A549 (cell line): Measurements from ENCODE around the gene PEPD. TPM values are rescaled to one million over a fixed set of nuclear protein-coding genes. Genes with fewer than 3 reads are reported as not detected.

Source experiments
- ATAC-seq, 2 experiments: fragments of 200-7000 bp in 1 of 2; fragments of >200 bp in 1 of 2; cut with Nextera tagmentation in 1 of 2; cut with Tn5 transposase in 1 of 2; 3 replicates each; pipeline versions ENCODE4 v1.8.0 to v1.9.1; 2018 to 2020; ENCODE audit warnings: mild to moderate bottlenecking in 1 of 2, moderate library complexity in 1 of 2
- CTCF ChIA-PET: fragments of 300-600 bp; sonication (Branson Sonifier 250); formaldehyde crosslinking; extraction: SDS; loops from one replicate; lab custom pipeline; 2021; ENCODE audit warnings: antibody characterized with exemption, inconsistent platforms; lab: Yijun Ruan, JAX
- POLR2A ChIA-PET: fragments of 350-600 bp; formaldehyde crosslinking; extraction: SDS; loops from one replicate; lab custom pipeline; 2021; ENCODE audit warnings: antibody characterized with exemption, inconsistent platforms; lab: Yijun Ruan, JAX
- DNase-seq, 2 experiments: peaks; one replicate each; pipeline versions ENCODE4 v3.0.0 to v3.0.0-alpha.2; 2011 to 2016; ENCODE audit warnings: low read depth in 1 of 2, low spot score in 1 of 2
- FAIRE-seq: peaks from 2 replicates; lab custom pipeline; 2011; peaks lifted over from hg19 to GRCh38; lab: Jason Lieb, UNC
- H3K27ac ChIP-seq, 2 experiments: fragments of >200 bp; sonication (Bioruptor Twin); formaldehyde crosslinking; 3 replicates each; pipeline ENCODE4 v1.5.1; 2016 to 2017
- H3K4me1 ChIP-seq: fragments of >200 bp; sonication (Bioruptor Twin); formaldehyde crosslinking; 3 replicates; pipeline ENCODE4 v1.6.1; 2016
- H3K4me2 ChIP-seq: fragments of >200 bp; sonication (Bioruptor Twin); formaldehyde crosslinking; 3 replicates; pipeline ENCODE4 v1.6.1; 2016
- H3K4me3 ChIP-seq: fragments of >200 bp; sonication (Bioruptor Twin); formaldehyde crosslinking; 3 replicates; pipeline ENCODE4 v1.5.1; 2016
- H3K9me3 ChIP-seq: fragments of >200 bp; sonication (Bioruptor Twin); formaldehyde crosslinking; 3 replicates; pipeline ENCODE4 v1.6.1; 2016
- BCL3 ChIP-seq: fragments of >200 bp; sonication (Bioruptor Twin); formaldehyde crosslinking; IDR thresholded peaks from 3 replicates; pipeline ENCODE4 v1.6.1; 2016
- EP300 ChIP-seq, 2 experiments: fragments of >200 bp; sonication (Bioruptor Twin); formaldehyde crosslinking; IDR thresholded peaks; 2 replicates in 1 of 2; 3 replicates in 1 of 2; pipeline ENCODE4 v1.6.1; 2016 to 2017
- FOSL2 ChIP-seq, 2 experiments: fragments of 450-650 bp in 1 of 2; fragments of >200 bp in 1 of 2; sonication (Bioruptor Twin) in 1 of 2; formaldehyde crosslinking; IDR thresholded peaks; 2 replicates each; pipeline versions ENCODE4 v1.5.0 to v1.6.1; 2016 to 2020; ENCODE audit warnings: mild to moderate bottlenecking in 1 of 2, moderate library complexity in 1 of 2
- HDAC2 ChIP-seq: fragments of 200-600 bp; sonication (generic); IDR thresholded peaks from 2 replicates; pipeline ENCODE4 v1.6.1; 2016
- HES2 ChIP-seq: fragments of >200 bp; sonication (Bioruptor Twin); formaldehyde crosslinking; IDR thresholded peaks from 2 replicates; pipeline ENCODE4 v1.6.1; 2016
- HEYL ChIP-seq: fragments of 250-450 bp; sonication (Bioruptor Pico); IDR thresholded peaks from 2 replicates; pipeline ENCODE4 v1.8.0; 2021; ENCODE audit warnings: mild to moderate bottlenecking, moderate library complexity
- HOXB5 ChIP-seq: fragments of 250-450 bp; sonication (Bioruptor Pico); IDR thresholded peaks from 2 replicates; pipeline ENCODE4 v1.5.0; 2020; ENCODE audit warnings: mild to moderate bottlenecking, moderate library complexity
- KDM5A ChIP-seq: fragments of 200-600 bp; sonication (generic); IDR thresholded peaks from 2 replicates; pipeline ENCODE4 v1.6.1; 2016; ENCODE audit warnings: antibody characterized with exemption, mild to moderate bottlenecking
- MAX ChIP-seq: IDR thresholded peaks from 2 replicates; pipeline ENCODE4 v1.6.1; 2012
- MYC ChIP-seq: IDR thresholded peaks from 2 replicates; pipeline ENCODE4 v1.6.1; 2012; ENCODE audit warnings: mild to moderate bottlenecking, inconsistent platforms, low read length, improper control_type of control experiment, borderline replicate concordance
- NR3C1 ChIP-seq: fragments of >200 bp; sonication (Bioruptor Twin); formaldehyde crosslinking; IDR thresholded peaks from 3 replicates; pipeline ENCODE4 v1.6.1; 2017
- PHF8 ChIP-seq: fragments of 200-600 bp; sonication (generic); IDR thresholded peaks from 2 replicates; pipeline ENCODE4 v1.6.1; 2016; ENCODE audit warnings: low read depth, mild to moderate bottlenecking, antibody characterized with exemption, moderate library complexity, borderline replicate concordance
- RAD21 ChIP-seq, 2 experiments: fragments of >200 bp in 1 of 2; sonication (Bioruptor Twin) in 1 of 2; formaldehyde crosslinking in 1 of 2; IDR thresholded peaks in 1 of 2; conservative IDR thresholded peaks in 1 of 2; 2 replicates in 1 of 2; 3 replicates in 1 of 2; pipeline ENCODE4 v1.6.1; 2012 to 2018; ENCODE audit warnings: inconsistent platforms in 1 of 2
- RARB ChIP-seq: fragments of 250-450 bp; sonication (Bioruptor Pico); IDR thresholded peaks from 2 replicates; pipeline ENCODE4 v1.8.0; 2021; ENCODE audit warnings: mild to moderate bottlenecking, moderate library complexity
- REST ChIP-seq: fragments of 200-600 bp; sonication (generic); IDR thresholded peaks from 2 replicates; pipeline ENCODE4 v1.6.1; 2016; ENCODE audit warnings: antibody characterized with exemption, mild to moderate bottlenecking, moderate library complexity
- RFX5 ChIP-seq: fragments of 450-650 bp; IDR thresholded peaks from 2 replicates; pipeline ENCODE4 v1.7.1; 2014; ENCODE audit warnings: antibody characterized with exemption, mild to moderate bottlenecking, moderate library complexity
- RNF2 ChIP-seq: fragments of 200-600 bp; sonication (generic); IDR thresholded peaks from 2 replicates; pipeline ENCODE4 v1.6.1; 2016; ENCODE audit warnings: low read depth, mild to moderate bottlenecking, antibody characterized with exemption, moderate library complexity, borderline replicate concordance
- SREBF2 ChIP-seq: fragments of 450-650 bp; IDR thresholded peaks from 2 replicates; pipeline ENCODE4 v1.6.1; 2014; ENCODE audit warnings: mild to moderate bottlenecking, moderate library complexity
- TFCP2L1 ChIP-seq: fragments of 250-450 bp; sonication (Bioruptor Pico); IDR thresholded peaks from 2 replicates; pipeline ENCODE4 v1.5.0; 2021; ENCODE audit warnings: mild to moderate bottlenecking
- ZC3H11A ChIP-seq: fragments of 450-650 bp; IDR thresholded peaks from 2 replicates; pipeline ENCODE4 v1.6.1; 2014; ENCODE audit warnings: antibody characterized with exemption, mild to moderate bottlenecking
- ZFP36 ChIP-seq: fragments of 450-650 bp; IDR thresholded peaks from 2 replicates; pipeline ENCODE4 v1.6.1; 2014; ENCODE audit warnings: borderline replicate concordance; ENCODE audit not compliant: partially characterized antibody
- ZNF302 ChIP-seq: fragments of 250-450 bp; sonication (Bioruptor Pico); IDR thresholded peaks from 2 replicates; pipeline ENCODE4 v1.9.0; 2021; ENCODE audit warnings: inconsistent platforms, mild to moderate bottlenecking, moderate library complexity
- WGBS: methylation state at CpG from one replicate; pipeline ENCODE4 v1.1.6; 2017; ENCODE audit errors: missing lambda C conversion rate; 5-methylcytosine and 5-hydroxymethylcytosine counted together
- polyA plus RNA-seq, 4 experiments: library from polyadenylated mRNA; depleted of rRNA in 3 of 4; stranded (reverse); fragments of >200 nt; fragmentation: RNase III in 1 of 4; extraction: RNeasy Plus Mini Kit Qiagen cat#74134 plus additional on column Dnase treatment in 1 of 4; gene quantifications; 2 replicates in 3 of 4; 3 replicates in 1 of 4; pipeline ENCODE4 v1.2.3, GENCODE V29; 2011 to 2017
- TF ChIP-seq, protein P1 (sequence below): fragments of 450-650 bp; IDR thresholded peaks from 2 replicates; pipeline ENCODE4 v1.6.1; 2014; ENCODE audit warnings: antibody characterized with exemption
- TF ChIP-seq, protein P2 (sequence below): fragments of 150-350 bp; IDR thresholded peaks from 2 replicates; pipeline ENCODE4 v1.6.1; 2014; ENCODE audit warnings: low read depth, mild to moderate bottlenecking, low read length

PEPD gene
- polyA plus RNA-seq, 2 of the 4 experiments (the other 2 are of a cell fraction): 85.5 to 100 TPM

DNA sequence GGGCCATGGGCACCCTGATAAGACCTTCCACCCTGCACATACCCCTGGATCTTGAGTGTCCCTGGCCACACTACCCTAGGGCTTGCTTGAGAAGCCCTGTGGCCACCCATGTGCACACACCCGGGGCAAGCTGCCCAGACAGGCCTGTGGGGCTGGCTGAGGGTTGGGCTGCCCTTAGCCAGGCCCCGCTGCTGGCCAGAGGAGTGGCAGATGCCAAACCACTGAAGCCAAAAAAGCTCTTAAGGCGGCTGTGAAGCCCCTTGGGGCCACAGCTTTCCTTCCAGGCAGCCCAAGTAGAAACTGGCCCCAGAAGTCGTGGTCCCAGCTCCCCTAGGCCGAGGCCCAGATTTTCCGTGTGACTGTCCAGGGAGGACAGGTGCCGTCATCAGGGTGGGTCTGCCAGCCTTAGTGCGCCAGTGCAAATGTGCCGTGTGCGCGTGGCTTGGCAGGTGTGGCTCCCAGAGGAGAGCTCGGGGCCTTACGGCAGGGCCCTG is 133.3 kb downstream of the PEPD start:
- H3K27ac ChIP-seq: no peak overlapping the region
- WGBS: 86% methylated on average over 13 of the region's 13 CpGs
- DNase-seq: no peak
- POLR2A ChIA-PET: interaction anchor here (0.9 to 1.6 kb wide), 2 partner anchors 14 to 17 kb away, joined by 4 to 7 read pairs; partner anchors contain the start of gene CEBPG
- CTCF ChIA-PET: interaction anchor here (0.9 to 36.3 kb wide), 8 partner anchors 10 to 390 kb away, joined by 3 to 1493 read pairs (median 10); partner anchors contain the start of genes CEBPA and CEBPG
- H3K4me2 ChIP-seq: no peak overlapping the region
- no peak for FAIRE-seq
- no peak for ATAC-seq
- no peak overlapping the region for H3K4me3 ChIP-seq
- H3K9me3 ChIP-seq: no peaks in the 10 kb centered on the region
- H3K4me1 ChIP-seq: peaks cover 16% of the 10 kb centered on the region; the same call in 2 of the 3 replicates
- TF ChIP-seq ZC3H11A (no peak), RFX5 (no peak), HOXB5 (CRISPR knock-in tag) (no peak), RAD21 (conservative IDR thresholded peaks at IDR 0.05 in 1 of 2, IDR thresholded peaks at IDR 0.05 in 1 of 2) (no peak), RARB (no peak), RNF2 (no peak), REST (no peak), MYC (no peak), HDAC2 (no peak), MAX (no peak), FOSL2 (IDR thresholded peaks at IDR 0.05) (no peak), FOSL2 (CRISPR knock-in tag; IDR thresholded peaks at IDR 0.05) (no peak)
- TF ChIP-seq, protein P1, sequence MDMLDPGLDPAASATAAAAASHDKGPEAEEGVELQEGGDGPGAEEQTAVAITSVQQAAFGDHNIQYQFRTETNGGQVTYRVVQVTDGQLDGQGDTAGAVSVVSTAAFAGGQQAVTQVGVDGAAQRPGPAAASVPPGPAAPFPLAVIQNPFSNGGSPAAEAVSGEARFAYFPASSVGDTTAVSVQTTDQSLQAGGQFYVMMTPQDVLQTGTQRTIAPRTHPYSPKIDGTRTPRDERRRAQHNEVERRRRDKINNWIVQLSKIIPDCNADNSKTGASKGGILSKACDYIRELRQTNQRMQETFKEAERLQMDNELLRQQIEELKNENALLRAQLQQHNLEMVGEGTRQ: no peak

- CTCF ChIA-PET: interaction anchor here (0.9 to 36.3 kb wide), 10 partner anchors 9 to 390 kb away, joined by 3 to 1493 read pairs (median 10); partner anchors contain the start of genes CEBPA and CEBPG
- 94% methylated on average over 39 of the region's 39 CpGs for WGBS
These were observed 134.0 kb downstream of the PEPD start for GRCh38 chr19:33387351-33388230.

More at GRCh38 chr19:33387351-33388230, 134.0 kb downstream of the PEPD start:
- TF ChIP-seq ZFP36 (no peak), FOSL2 (IDR thresholded peaks at IDR 0.05) (no peak), FOSL2 (CRISPR knock-in tag; IDR thresholded peaks at IDR 0.05) (no peak), BCL3 (no peak), HDAC2 (no peak), KDM5A (no peak), PHF8 (no peak), RFX5 (no peak), HOXB5 (CRISPR knock-in tag) (no peak), HES2 (no peak), EP300 (IDR thresholded peaks at IDR 0.05) (no peak), SREBF2 (no peak), ZNF302 (no peak), TFCP2L1 (CRISPR knock-in tag) (no peak), HEYL (CRISPR knock-in tag) (no peak), NR3C1 (no peak)
- TF ChIP-seq, protein P2, sequence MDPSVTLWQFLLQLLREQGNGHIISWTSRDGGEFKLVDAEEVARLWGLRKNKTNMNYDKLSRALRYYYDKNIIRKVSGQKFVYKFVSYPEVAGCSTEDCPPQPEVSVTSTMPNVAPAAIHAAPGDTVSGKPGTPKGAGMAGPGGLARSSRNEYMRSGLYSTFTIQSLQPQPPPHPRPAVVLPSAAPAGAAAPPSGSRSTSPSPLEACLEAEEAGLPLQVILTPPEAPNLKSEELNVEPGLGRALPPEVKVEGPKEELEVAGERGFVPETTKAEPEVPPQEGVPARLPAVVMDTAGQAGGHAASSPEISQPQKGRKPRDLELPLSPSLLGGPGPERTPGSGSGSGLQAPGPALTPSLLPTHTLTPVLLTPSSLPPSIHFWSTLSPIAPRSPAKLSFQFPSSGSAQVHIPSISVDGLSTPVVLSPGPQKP: no peak
- H3K4me2 ChIP-seq: no peak overlapping the region
- no peak overlapping the region for H3K27ac ChIP-seq
- ATAC-seq (no peak), FAIRE-seq (no peak), DNase-seq (no peak)
- POLR2A ChIA-PET: interaction anchor here (0.9 to 1.6 kb wide), 2 partner anchors 14 to 16 kb away, joined by 4 to 7 read pairs; partner anchors contain the start of gene CEBPG
- H3K4me3 ChIP-seq: no peak overlapping the region
- no peaks in the 10 kb centered on the region for H3K9me3 ChIP-seq
- H3K4me1 ChIP-seq: peaks cover 14% of the 10 kb centered on the region; the same call in 2 of the 3 replicates
